NB4 (cell line): ENCODE data around the gene ALPL.

Experiments
- POLR2A ChIP-seq: IDR thresholded peaks from 2 replicates; pipeline ENCODE4 v1.6.1; 2011; ENCODE audit warnings: mild to moderate bottlenecking; ENCODE audit not compliant: insufficient read length; ENCODE audit errors: extremely low read depth
- TF ChIP-seq, protein P1 (sequence below): IDR thresholded peaks from one replicate; pipeline ENCODE4 v1.5.1; 2012; ENCODE audit warnings: low read depth, low read length

DNA sequence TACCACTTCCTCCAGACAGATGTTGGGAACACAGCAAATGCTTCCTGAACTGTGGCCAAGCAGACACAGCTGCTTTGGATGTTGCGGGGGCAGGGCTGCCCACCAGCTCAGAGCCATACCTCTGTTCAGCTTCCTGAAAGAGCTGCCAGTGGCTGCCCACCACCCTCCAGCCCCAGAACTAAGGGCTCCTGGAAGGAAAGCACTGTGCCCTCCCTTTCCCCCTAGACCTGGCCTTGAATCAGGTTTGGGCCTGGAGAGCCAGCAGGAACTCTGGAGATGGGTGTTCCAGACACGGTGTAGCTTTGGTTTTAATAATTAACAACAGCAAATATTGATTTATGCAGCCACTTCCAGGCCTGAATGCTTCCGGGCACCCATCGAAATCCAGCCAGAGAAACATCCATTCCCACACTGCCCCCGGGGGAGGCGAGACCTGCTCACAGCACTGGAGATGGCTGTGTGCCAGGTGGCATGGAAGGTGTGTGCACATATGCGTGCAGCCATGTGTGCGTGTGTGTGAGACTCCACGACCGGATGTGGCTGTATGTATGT lies 114.3 kb downstream of the ALPL start:
- TF ChIP-seq, protein P1, sequence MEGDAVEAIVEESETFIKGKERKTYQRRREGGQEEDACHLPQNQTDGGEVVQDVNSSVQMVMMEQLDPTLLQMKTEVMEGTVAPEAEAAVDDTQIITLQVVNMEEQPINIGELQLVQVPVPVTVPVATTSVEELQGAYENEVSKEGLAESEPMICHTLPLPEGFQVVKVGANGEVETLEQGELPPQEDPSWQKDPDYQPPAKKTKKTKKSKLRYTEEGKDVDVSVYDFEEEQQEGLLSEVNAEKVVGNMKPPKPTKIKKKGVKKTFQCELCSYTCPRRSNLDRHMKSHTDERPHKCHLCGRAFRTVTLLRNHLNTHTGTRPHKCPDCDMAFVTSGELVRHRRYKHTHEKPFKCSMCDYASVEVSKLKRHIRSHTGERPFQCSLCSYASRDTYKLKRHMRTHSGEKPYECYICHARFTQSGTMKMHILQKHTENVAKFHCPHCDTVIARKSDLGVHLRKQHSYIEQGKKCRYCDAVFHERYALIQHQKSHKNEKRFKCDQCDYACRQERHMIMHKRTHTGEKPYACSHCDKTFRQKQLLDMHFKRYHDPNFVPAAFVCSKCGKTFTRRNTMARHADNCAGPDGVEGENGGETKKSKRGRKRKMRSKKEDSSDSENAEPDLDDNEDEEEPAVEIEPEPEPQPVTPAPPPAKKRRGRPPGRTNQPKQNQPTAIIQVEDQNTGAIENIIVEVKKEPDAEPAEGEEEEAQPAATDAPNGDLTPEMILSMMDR, result no peak
- no peak for TF ChIP-seq POLR2A
